ENCODE measurements around the gene LYSET.
A peak's percentile ranks its signal among the peaks of the same experiment; 100 is the strongest.
"Not testable (repeated sequence)": the region's sequence is repeated elsewhere in the genome, so short reads cannot be mapped to it uniquely, and the experiment has no call there.

LYSET gene

GRCh38 chr14:93169619-93170018, 15.5 kb upstream of the LYSET start:
- DNase-seq = not testable (repeated sequence)

GRCh38 chr14:93170141-93170540, 15.0 kb upstream of the LYSET start:
- DNase-seq = not testable (repeated sequence)

GRCh38 chr14:93171376-93171775, 13.7 kb upstream of the LYSET start:
- no peak for DNase-seq

- DNase-seq = peak; percentile 44
Observed at GRCh38 chr14:93173943-93174395, 11.1 kb upstream of the LYSET start.

- DNase-seq = not testable (repeated sequence)
Observed at GRCh38 chr14:93174731-93175130, 10.4 kb upstream of the LYSET start.

GRCh38 chr14:93175492-93175891, 9.6 kb upstream of the LYSET start:
- no peak for DNase-seq

GRCh38 chr14:93183596-93184317, 1.4 kb upstream of the LYSET start:
- DNase-seq = no peak

- no peak for DNase-seq
Observed at GRCh38 chr14:93185349-93185720, 218 bp downstream of the LYSET start.

- no peak for DNase-seq
Observed at GRCh38 chr14:93186466-93186865, 1.3 kb downstream of the LYSET start.

- no peak for DNase-seq
Observed at GRCh38 chr14:93186956-93187355, 1.8 kb downstream of the LYSET start.

- no peak for DNase-seq
Observed at GRCh38 chr14:93195316-93195999, 10.3 kb downstream of the LYSET start.

GRCh38 chr14:93199031-93199430, 13.9 kb downstream of the LYSET start:
- DNase-seq = no peak

GRCh38 chr14:93200553-93200952, 15.4 kb downstream of the LYSET start:
- DNase-seq = no peak

- DNase-seq = no peak
Observed at GRCh38 chr14:93201155-93201704, 16.1 kb downstream of the LYSET start.

GRCh38 chr14:93206793-93207467, 21.8 kb downstream of the LYSET start, which contains the start of the genes GON7 and UBR7:
GON7 (minus strand) TSS chr14:93207065; CDS start chr14:93207037, 28 bp downstream.
UBR7 (plus strand) TSS chr14:93207256; CDS start chr14:93207292, 36 bp downstream.
- peak; percentile 94 for DNase-seq

GRCh38 chr14:93207468-93208308, 22.6 kb downstream of the LYSET start:
- DNase-seq = peak; percentile 48

- no peak for DNase-seq
Observed at GRCh38 chr14:93212432-93212831, 27.3 kb downstream of the LYSET start.

- no peak for DNase-seq
Observed at GRCh38 chr14:93214598-93214997, 29.5 kb downstream of the LYSET start.

- DNase-seq = peak; percentile 53
Observed at GRCh38 chr14:93219103-93219726, 34.1 kb downstream of the LYSET start.

- no peak for DNase-seq
Observed at GRCh38 chr14:93220509-93220908, 35.4 kb downstream of the LYSET start.

GRCh38 chr14:93223565-93223964, 38.4 kb downstream of the LYSET start:
- no peak for DNase-seq

GRCh38 chr14:93228550-93228949, 43.4 kb downstream of the LYSET start:
- DNase-seq = no peak

Data from kidney glomerular epithelial cell (primary cell).